Esophagus squamous epithelium (tissue), 5 donors: ENCODE data around the gene LENG9. TPM values are rescaled to one million over a fixed set of nuclear protein-coding genes. Genes with fewer than 3 reads are reported as not detected.

ENCODE experiments used
- DNase-seq: peaks from one replicate; lab custom pipeline; 2025; lab: John Stamatoyannopoulos, UW
- H3K27ac ChIP-seq, 4 donors: fragments of 200-600 bp; sonication (generic); one replicate each; pipeline ENCODE4 v1.5.1; 2016 to 2019; ENCODE audit warnings: mild to moderate bottlenecking in 1 of 4
- H3K27me3 ChIP-seq, 4 donors: fragments of 200-600 bp; sonication (generic); 1 replicate in 3 of 4; 2 replicates in 1 of 4; pipeline versions ENCODE4 v1.5.1 to v1.6.0; 2017 to 2021; ENCODE audit warnings: antibody characterized with exemption in 1 of 4
- H3K36me3 ChIP-seq, 3 donors: fragments of 200-600 bp; sonication (generic); one replicate each; pipeline ENCODE4 v1.5.1; 2016 to 2019
- H3K4me1 ChIP-seq, 3 donors: fragments of 200-600 bp; sonication (generic); one replicate each; pipeline ENCODE4 v1.5.1; 2017 to 2019
- H3K4me3 ChIP-seq, 4 donors: fragments of 200-600 bp; sonication (generic); 1 replicate in 3 of 4; 2 replicates in 1 of 4; pipeline ENCODE4 v1.5.1; 2016 to 2019; ENCODE audit warnings: mild to moderate bottlenecking in 2 of 4, moderate library complexity in 1 of 4
- H3K9me3 ChIP-seq, 3 donors: fragments of 200-600 bp; sonication (generic); one replicate each; pipeline ENCODE4 v1.5.1; 2016 to 2019
- CTCF ChIP-seq, 6 experiments: fragments of 450-650 bp in 4 of 6; fragments of 200-600 bp in 2 of 6; sonication (generic) in 2 of 6; IDR thresholded peaks; one replicate each; pipeline ENCODE4 v1.5.1; 2016 to 2019; ENCODE audit warnings: antibody characterized with exemption in 6 of 6, mild to moderate bottlenecking in 4 of 6, moderate library complexity in 4 of 6
- POLR2A ChIP-seq, 4 donors: fragments of 450-650 bp; IDR thresholded peaks; one replicate each; pipeline ENCODE4 v1.6.1; 2017; ENCODE audit warnings: antibody characterized with exemption in 4 of 4, mild to moderate bottlenecking in 4 of 4, moderate library complexity in 3 of 4
- WGBS, 2 donors: methylation state at CpG; one replicate each; pipeline ENCODE4 v1.1.5; 2018; 5-methylcytosine and 5-hydroxymethylcytosine counted together
- intact Hi-C: fragments of 100-400 bp; cut with DNase I; formaldehyde crosslinking; loops from one replicate; pipeline ENCODE4 v1.15.0; 2022
- total RNA-seq, 4 donors: library from RNA; depleted of rRNA; stranded (reverse); fragments of >200 nt; gene quantifications; one replicate each; pipeline ENCODE4 v1.1.0, GENCODE V29; 2016
- donor health status: DM: yes; HTN: yes; CAD: no.

LENG9 gene
- total RNA-seq, 4 donors from 2014 or later, result 8.1 to 13.1 (median 10.1) TPM

GRCh38 chr19:54421521-54421920, 42.1 kb downstream of the LENG9 start:
- intact Hi-C loops, result no loop called here
- no peaks in the 10 kb centered on the region for H3K36me3 ChIP-seq
- H3K27me3 ChIP-seq, result peaks cover 0 to 99% (median 4%) of the 10 kb centered on the region in 4 donors
- H3K4me3 ChIP-seq, result no peak overlapping the region
- H3K27ac ChIP-seq, result no peak overlapping the region
- peaks cover 0 to 26% (median 0%) of the 10 kb centered on the region in 3 donors for H3K4me1 ChIP-seq
- no peak for DNase-seq
- no peaks in the 10 kb centered on the region for H3K9me3 ChIP-seq
- WGBS, 2 donors, result no CpG with 5 or more reads among the region's 7 CpGs
- TF ChIP-seq CTCF (IDR thresholded peaks at IDR 0.05) (no peak), POLR2A (IDR thresholded peaks at IDR 0.05) (no peak)

- peaks cover 0 to 99% (median 6%) of the 10 kb centered on the region in 4 donors for H3K27me3 ChIP-seq
- peaks cover 0 to 28% (median 0%) of the 10 kb centered on the region in 3 donors for H3K4me1 ChIP-seq
- no peak for DNase-seq
- no peaks in the 10 kb centered on the region for H3K9me3 ChIP-seq
- H3K27ac ChIP-seq, result peak overlapping the region in 1 of 4 donors; percentile 40
- no peaks in the 10 kb centered on the region for H3K36me3 ChIP-seq
- 63% methylated on average over 3 of the region's 9 CpGs; no CpG with 5 or more reads in 1 of the 2 donors for WGBS, 2 donors
- TF ChIP-seq POLR2A (IDR thresholded peaks at IDR 0.05) (no peak), CTCF (IDR thresholded peaks at IDR 0.05) (no peak)
- H3K4me3 ChIP-seq, result no peak overlapping the region
- intact Hi-C loops, result no loop called here
Measured at GRCh38 chr19:54421169-54421516, 42.4 kb downstream of the LENG9 start.

GRCh38 chr19:54420383-54421168, 43.0 kb downstream of the LENG9 start:
- no peak for DNase-seq
- TF ChIP-seq POLR2A (IDR thresholded peaks at IDR 0.05) (no peak), CTCF (IDR thresholded peaks at IDR 0.05) (no peak)
- no peaks in the 10 kb centered on the region for H3K9me3 ChIP-seq
- peaks cover 0 to 99% (median 9%) of the 10 kb centered on the region in 4 donors for H3K27me3 ChIP-seq
- no peaks in the 10 kb centered on the region for H3K36me3 ChIP-seq
- peak overlapping the region in 1 of 4 donors; percentile 28 for H3K4me3 ChIP-seq
- 20% methylated on average over 3 of the region's 37 CpGs; no CpG with 5 or more reads in 1 of the 2 donors for WGBS, 2 donors
- H3K4me1 ChIP-seq, result peaks cover 0 to 33% (median 0%) of the 10 kb centered on the region in 3 donors
- intact Hi-C loops, result no loop called here
- H3K27ac ChIP-seq, result peak overlapping the region in 1 of 4 donors; percentile 40

- intact Hi-C loops, result no loop called here
- H3K27me3 ChIP-seq, result peaks cover 0 to 99% (median 10%) of the 10 kb centered on the region in 4 donors
Measured at GRCh38 chr19:54420068-54420382, 43.6 kb downstream of the LENG9 start.

More at GRCh38 chr19:54420068-54420382, 43.6 kb downstream of the LENG9 start:
- H3K27ac ChIP-seq, result peak overlapping the region in 2 of 4 donors; percentile 9 to 10
- H3K4me3 ChIP-seq, result peak overlapping the region in 1 of 4 donors; percentile 28
- no peaks in the 10 kb centered on the region for H3K9me3 ChIP-seq
- H3K4me1 ChIP-seq, result peaks cover 0 to 38% (median 0%) of the 10 kb centered on the region in 3 donors
- TF ChIP-seq CTCF (IDR thresholded peaks at IDR 0.05), result no peak
- TF ChIP-seq POLR2A (IDR thresholded peaks at IDR 0.05), result no peak
- 33 to 50% methylated on average over 1 to 2 of the region's 10 CpGs for WGBS, 2 donors
- H3K36me3 ChIP-seq, result no peaks in the 10 kb centered on the region
- DNase-seq, result no peak
